Measurements from ENCODE around the gene LRRC4C.
"Not testable (repeated sequence)": the region's sequence is repeated elsewhere in the genome, so short reads cannot be mapped to it uniquely, and the experiment has no call there.

The LRRC4C gene

DNA sequence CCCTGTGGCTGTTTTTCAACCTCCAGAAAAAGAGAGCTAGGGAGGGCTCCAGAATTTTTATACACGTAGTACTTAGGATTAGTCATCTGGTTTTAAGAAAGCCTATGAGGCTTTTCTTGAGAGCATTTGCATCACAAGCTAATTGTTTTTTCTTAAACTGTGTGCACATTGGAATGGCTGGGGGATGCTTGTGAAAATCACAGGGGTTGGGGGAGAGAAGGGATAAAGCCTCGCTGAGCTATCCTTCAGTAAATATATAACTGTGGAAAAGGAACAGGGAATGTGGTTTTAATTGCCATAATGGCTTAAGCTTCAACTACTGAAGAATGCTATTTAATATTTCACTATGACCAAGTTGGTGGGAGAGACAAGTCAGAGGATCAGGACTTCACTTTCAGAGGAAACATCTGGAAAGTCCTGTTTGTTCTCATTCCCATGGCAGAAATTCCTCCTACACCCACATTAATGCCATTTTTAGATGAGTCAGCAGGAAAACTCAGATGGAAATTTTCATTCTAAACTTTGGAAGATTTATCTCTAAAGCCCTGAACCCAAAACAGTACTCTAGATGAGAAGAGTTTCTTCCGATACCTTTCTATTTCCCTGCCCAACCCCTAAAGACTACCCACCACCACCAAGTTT, 591.3 kb downstream of the LRRC4C start:
- no peak for DNase-seq (ENCODE audit: low read depth)

- not testable (repeated sequence) for DNase-seq (ENCODE audit: low read depth)
Measured at GRCh38 chr11:40857754-40858153, 601.7 kb downstream of the LRRC4C start.

DNA sequence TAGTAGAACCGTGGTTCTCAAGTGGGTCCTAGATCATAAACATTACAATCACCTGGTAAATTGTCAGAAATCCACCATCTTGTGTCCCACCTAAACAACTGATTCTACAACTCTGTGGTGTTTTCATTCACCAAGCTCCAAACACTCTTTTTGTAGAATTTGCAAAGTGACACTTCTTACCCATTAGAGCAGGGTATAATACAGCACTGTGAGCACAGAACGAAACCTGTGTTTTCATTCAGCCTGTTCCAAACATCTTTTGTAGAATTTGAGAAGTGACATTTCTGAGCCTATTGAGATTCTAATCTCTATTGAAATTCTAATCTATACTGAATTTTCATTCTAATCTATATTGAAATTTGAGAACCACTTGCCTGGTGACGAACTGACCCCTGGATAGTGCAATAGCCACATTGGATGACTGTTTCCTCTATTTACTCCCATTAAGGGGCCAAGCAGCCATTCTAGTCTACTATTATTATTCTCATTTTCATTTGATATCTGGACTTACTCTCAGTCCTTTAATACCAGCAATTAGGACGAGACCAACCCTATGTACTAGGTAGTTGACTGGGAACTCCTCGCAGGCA, 616.6 kb downstream of the LRRC4C start:
- no peak for DNase-seq (ENCODE audit: low read depth)

- no peak for DNase-seq (ENCODE audit: low read depth)
Measured at GRCh38 chr11:40841231-40841630, 618.2 kb downstream of the LRRC4C start.

- DNase-seq (ENCODE audit: low read depth) = no peak
Measured at GRCh38 chr11:40838181-40838683, 621.2 kb downstream of the LRRC4C start.

DNA sequence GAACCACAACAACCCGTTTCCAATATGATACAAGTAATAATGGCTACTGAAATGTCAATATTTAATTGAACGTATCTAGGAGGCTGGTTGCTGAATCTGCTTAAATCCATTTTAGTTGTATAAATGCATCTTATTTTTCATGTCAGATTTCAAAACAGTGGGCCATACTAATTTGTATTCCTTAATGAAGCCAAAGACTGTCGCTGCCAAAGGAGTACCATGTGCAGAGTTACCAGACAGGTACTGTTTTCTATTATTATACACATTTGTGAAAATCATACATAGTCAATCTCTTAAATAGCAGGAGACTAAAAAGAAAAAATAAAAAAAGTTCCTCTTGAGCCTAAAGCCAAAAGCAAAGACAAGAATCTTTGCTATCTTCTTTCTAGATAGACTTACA, 632.3 kb downstream of the LRRC4C start:
- DNase-seq (ENCODE audit: low read depth) = no peak

- DNase-seq (ENCODE audit: low read depth) = no peak
Measured at GRCh38 chr11:40826601-40827000, 632.9 kb downstream of the LRRC4C start.

DNA sequence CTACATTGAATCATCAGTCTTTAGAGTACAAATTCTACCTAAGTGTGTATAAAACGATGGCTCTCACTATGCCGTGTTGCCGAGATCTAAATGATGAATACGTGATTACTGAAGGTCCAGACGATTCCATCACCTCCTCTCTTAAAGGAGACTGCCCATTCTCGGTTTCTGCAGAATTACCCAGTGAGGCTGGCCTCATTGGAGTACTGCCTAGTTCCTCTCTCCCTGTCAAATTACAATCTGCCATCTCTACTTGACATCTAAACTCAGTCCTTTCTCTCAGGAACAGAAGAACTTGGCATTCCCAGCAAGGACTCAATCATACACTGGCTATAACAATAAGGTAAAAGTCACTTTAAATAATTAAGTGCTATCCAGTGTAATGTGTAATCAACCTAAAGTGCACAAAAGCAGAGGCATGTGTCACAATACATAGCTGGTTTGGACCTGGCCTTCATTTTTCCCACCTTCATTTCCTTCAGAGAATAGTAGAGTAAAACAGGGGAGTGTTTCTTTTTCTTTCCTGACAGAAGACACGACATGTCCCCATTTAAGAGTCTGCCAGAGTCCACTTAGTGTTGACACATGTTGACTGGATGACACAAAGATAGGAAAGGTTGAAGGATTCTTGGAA, 634.1 kb downstream of the LRRC4C start:
- DNase-seq (ENCODE audit: low read depth) = no peak

DNA sequence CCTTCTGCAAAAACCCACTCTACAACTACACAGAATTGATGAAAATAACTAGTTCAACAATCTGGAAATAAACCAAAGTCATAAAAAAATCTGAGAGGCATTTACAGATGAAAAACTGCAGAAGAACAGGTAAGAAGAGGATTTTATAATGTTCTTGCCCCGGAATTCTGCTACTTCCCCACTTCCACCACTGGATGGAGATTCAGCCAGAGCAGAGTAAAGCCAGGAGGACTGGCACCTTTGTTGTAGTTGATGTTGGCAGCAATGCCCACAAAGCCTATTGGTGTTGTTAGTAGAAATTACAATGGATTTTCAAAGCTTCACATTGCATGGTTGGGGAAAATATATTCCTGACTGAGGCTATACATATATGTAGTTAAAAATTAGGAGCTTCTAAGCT, 640.2 kb downstream of the LRRC4C start:
- no peak for DNase-seq (ENCODE audit: low read depth)

DNA sequence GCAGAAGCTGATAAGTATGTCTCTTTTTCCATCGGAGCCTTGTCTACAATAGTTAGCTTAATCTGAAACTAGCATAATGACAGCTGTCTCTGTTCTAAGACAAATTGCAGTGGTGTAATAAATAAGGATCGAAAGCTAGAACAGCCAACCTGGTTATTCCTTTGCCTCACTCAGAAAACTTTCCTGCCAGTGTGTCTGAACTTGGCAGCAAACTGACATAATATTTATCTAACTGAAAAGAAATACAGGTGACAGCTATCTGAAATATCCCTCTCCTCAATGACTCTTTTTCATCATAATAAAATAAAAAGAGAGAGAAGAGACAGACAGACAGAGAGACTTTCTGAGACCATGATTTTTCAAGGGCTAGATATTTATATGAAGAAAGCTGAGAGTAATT, 642.5 kb downstream of the LRRC4C start:
- DNase-seq (ENCODE audit: low read depth) = no peak

DNA sequence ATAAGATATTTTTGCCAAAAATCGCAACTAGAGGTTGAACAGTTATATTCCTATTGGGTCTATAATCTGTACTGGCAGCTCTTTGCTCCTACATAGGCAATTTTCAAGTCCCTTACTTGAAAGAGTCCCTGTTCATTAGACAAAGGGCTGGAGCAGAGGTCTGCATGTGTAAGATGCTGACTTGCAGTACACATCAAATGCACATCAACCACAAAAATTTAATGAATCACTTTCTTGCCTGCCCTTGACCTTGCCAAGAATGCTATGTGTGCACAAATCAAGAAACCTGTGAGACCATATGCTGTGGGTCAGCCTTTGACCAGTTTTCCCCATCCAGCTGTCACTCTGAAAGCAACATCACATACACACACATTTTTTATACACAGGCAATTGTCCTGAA, 661.5 kb downstream of the LRRC4C start:
- DNase-seq (ENCODE audit: low read depth) = peak; percentile 16

- no peak for DNase-seq (ENCODE audit: low read depth)
Measured at GRCh38 chr11:40787224-40787623, 672.2 kb downstream of the LRRC4C start.

DNA sequence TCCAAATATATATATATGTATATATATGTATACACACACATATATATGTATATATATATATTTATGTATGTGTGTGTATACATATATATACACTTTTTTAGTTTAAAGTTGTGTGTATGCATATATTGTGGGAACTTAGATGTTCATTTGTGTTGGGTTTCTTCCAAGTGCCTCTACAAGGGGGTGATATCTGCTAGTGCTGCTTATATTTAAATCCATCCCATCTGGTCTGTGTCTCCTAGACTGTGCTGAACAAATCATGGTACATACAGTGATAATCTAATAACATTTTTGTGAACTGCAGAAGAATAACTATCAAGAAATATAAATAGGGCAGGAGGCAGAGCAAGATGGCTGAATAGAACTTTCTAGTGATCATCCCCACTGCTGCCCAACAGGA, 696.4 kb downstream of the LRRC4C start:
- no peak for DNase-seq (ENCODE audit: low read depth)

GRCh38 chr11:40759341-40759740, 700.1 kb downstream of the LRRC4C start:
- DNase-seq (ENCODE audit: low read depth) = no peak

GRCh38 chr11:40754297-40754696, 705.2 kb downstream of the LRRC4C start:
- no peak for DNase-seq (ENCODE audit: low read depth)

DNA sequence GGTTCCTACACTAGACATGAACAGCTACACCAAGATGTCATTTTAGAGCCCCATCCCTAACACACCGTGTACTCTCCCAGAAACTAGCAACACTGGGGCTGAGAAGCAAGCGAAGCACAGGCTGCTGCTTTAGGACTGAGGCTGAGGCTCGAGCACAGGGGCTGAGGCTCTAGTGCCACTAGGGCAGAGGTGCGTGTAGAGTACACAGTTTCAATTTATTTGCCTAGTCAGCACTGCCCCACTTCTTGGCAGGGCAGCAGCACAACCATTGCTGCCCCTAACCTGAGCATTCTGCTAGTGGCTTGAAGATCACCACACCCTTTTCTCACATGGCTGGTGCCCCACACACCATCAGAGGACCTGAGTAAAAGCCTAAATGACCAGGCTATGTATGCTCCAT, 713.2 kb downstream of the LRRC4C start:
- DNase-seq (ENCODE audit: low read depth) = no peak

GRCh38 chr11:40732132-40732531, 727.3 kb downstream of the LRRC4C start:
- DNase-seq (ENCODE audit: low read depth) = no peak

GRCh38 chr11:40722179-40722795, 737.2 kb downstream of the LRRC4C start:
- peak; percentile 4 for DNase-seq (ENCODE audit: low read depth)

DNA sequence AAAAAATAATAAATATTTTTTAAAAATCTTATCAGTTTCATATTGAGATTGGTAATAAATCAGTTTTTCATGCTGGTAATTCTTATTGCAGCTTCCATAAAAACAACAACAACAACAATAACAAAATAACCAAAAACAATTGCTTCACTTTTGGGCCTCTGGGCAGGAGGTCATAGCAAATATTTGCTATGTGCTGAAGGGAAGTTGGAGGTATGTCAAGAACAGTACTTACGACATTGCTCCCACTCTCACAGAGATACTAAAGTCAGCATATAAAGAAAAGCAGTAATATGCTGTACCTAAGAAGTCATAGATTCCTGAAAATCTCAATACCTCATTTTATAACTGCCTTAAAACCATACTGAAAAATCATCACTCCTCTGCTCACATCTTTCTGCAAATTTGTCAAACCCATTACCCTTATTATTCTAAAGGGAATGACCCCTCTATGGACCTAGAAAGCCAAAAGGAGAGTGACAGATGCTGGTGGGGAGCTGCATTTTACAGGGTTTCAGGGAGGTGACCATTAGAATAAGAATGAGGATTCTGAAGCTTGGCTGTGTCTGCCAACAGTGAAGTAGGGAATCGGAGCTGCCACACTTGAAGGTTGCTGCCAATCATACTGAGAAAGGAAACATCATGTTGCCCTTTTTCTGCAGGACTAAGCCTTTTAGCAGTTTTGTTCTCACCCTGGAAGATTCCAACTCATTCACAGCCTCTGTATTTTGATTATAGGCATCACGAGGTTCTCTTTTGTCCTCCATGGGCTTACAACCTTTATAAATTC, 742.9 kb downstream of the LRRC4C start:
- DNase-seq (ENCODE audit: low read depth) = no peak

DNA sequence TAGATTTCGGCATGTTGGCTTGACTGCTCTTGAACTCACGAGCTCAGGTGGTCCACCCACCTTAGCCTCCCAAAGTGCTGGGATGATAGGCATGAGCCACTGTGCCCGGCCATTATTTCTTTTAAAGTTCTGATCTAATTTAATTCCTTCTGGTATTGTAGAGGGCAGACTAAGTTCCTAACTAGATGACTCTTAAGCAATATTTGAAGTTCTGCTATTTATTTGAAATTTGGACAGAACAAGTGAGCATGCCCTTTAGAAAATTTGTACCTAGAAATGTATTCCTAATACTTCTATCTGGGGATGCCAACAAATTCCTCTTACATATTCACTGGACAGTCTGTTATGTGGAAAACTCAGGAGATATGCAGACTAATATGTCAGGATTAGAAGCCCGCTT, 746.4 kb downstream of the LRRC4C start:
- DNase-seq (ENCODE audit: low read depth) = no peak

DNA sequence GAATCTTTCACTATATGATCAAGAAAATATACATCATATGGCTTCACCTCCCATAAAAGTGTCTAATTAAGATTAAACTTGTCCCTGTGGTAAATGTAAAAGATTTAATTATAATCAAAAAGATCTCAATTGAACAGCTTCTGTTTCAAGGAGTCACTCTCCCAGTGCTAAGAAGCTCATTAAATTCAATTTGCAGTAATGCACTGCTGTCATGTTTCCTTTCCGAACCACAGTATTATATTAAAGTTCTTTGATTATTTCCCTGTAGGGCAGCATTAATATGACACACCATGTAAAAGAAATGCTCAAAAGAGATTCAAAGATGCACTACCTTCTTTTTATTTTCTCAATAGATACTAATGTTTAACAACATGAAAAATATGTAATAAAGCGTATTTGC, 758.4 kb downstream of the LRRC4C start:
- no peak for DNase-seq (ENCODE audit: low read depth)

GRCh38 chr11:40689823-40690222, 769.6 kb downstream of the LRRC4C start:
- DNase-seq (ENCODE audit: low read depth) = no peak

All from iris pigment epithelial cell (primary cell).